K562 (cell line): ENCODE data around the gene ETS2. TPM values are rescaled to one million over a fixed set of nuclear protein-coding genes. Genes with fewer than 3 reads are reported as not detected.

Experiments
- KDM2B ChIP-seq: fragments of 250-450 bp; sonication (Bioruptor Pico); IDR thresholded peaks from 2 replicates; pipeline ENCODE4 v1.8.0; 2021; ENCODE audit warnings: mild to moderate bottlenecking, moderate library complexity
- MAFF ChIP-seq: IDR thresholded peaks from 2 replicates; pipeline ENCODE4 v1.6.1; 2012; ENCODE audit warnings: low read length, improper control_type of control experiment
- PHF8 ChIP-seq: fragments of 200-600 bp; sonication (generic); IDR thresholded peaks from 2 replicates; pipeline ENCODE4 v1.6.1; 2012; ENCODE audit warnings: mixed run types, mild to moderate bottlenecking, inconsistent platforms, low read length, moderate library complexity, borderline replicate concordance
- PKNOX1 ChIP-seq: fragments of 450-650 bp; IDR thresholded peaks from 2 replicates; pipeline ENCODE4 v1.6.1; 2016
- POU5F1 ChIP-seq: fragments of 150-350 bp; IDR thresholded peaks from 2 replicates; pipeline ENCODE4 v1.6.1; 2014; ENCODE audit warnings: borderline replicate concordance, low read length, low read depth, mild to moderate bottlenecking; ENCODE audit not compliant: partially characterized antibody
- SMARCC2 ChIP-seq: fragments of 450-650 bp; IDR thresholded peaks from 2 replicates; pipeline ENCODE4 v1.6.1; 2017; ENCODE audit warnings: antibody characterized with exemption, moderate library complexity, mild to moderate bottlenecking, low read depth
- YY1 ChIP-seq, 3 experiments: IDR thresholded peaks; 2 replicates each; pipeline ENCODE4 v1.6.1; 2011; ENCODE audit warnings: low read length in 2 of 3, mild to moderate bottlenecking in 2 of 3, moderate library complexity in 2 of 3, borderline replicate concordance in 1 of 3, control low read depth in 1 of 3, low read depth in 1 of 3; ENCODE audit not compliant: insufficient read depth in 3 of 3, insufficient replicate concordance in 2 of 3, control insufficient read depth in 1 of 3, insufficient read length in 1 of 3; ENCODE audit errors: extremely low read depth in 1 of 3
- ZFP36 ChIP-seq: fragments of 150-350 bp; IDR thresholded peaks from 2 replicates; pipeline ENCODE4 v1.6.1; 2018; ENCODE audit warnings: low read length, low read depth; ENCODE audit not compliant: partially characterized antibody
- ZNF699 ChIP-seq: fragments of 250-450 bp; sonication (Bioruptor Pico); IDR thresholded peaks from 2 replicates; pipeline ENCODE4 v1.8.0; 2021; ENCODE audit warnings: mild to moderate bottlenecking, moderate library complexity; ENCODE audit not compliant: insufficient replicate concordance
- ZNF830 ChIP-seq: fragments of 250-450 bp; sonication (Bioruptor Pico); IDR thresholded peaks from 2 replicates; pipeline ENCODE4 v1.5.0; 2021; ENCODE audit warnings: mild to moderate bottlenecking
- polyA plus RNA-seq, 8 experiments: library from polyadenylated mRNA; depleted of rRNA in 4 of 8; stranded (reverse) in 5 of 8; unstranded in 3 of 8; fragments of >200 nt; fragmentation: Nextera tagmentation in 2 of 8; fragmentation: Illumina TruSeq in 1 of 8; extraction: Ambion mirVana in 2 of 8; extraction: Trizol in 1 of 8; gene quantifications; 2 replicates each; pipeline versions ENCODE4 v1.2.1 to v1.2.3, GENCODE V29; 2011 to 2014; ENCODE audit warnings: inconsistent platforms in 1 of 8, missing spikeins in 1 of 8
- total RNA-seq, 7 experiments: library from RNA; depleted of rRNA in 6 of 7; stranded (reverse); fragments of >200 nt in 6 of 7; fragmentation: Illumina TruSeq in 2 of 7; extraction: Trizol in 2 of 7; gene quantifications; 2 replicates each; pipeline versions ENCODE4 v1.2.1 to v1.2.3, GENCODE V29; 2011 to 2021; ENCODE audit warnings: low replicate concordance in 1 of 7
- TF ChIP-seq, protein P1 (sequence below): fragments of 450-650 bp; formaldehyde crosslinking; IDR thresholded peaks from 2 replicates; pipeline ENCODE4 v1.4.0; 2020; ENCODE audit warnings: mild to moderate bottlenecking, moderate library complexity

The ETS2 gene
- total and polyA plus RNA-seq, 9 of the 15 experiments (the other 6 are each of a cell fraction or from before 2014, with no cell fraction given) = 1.7 to 24.4 (median 12.2) TPM

GRCh38 chr21:38805328-38806152 lies at the start of gene ETS2 (continued):
- peak; percentile 2; the same call in 1 of the 2 replicates for TF ChIP-seq KDM2B (CRISPR knock-in tag)
- no peak for TF ChIP-seq ZNF699 (CRISPR knock-in tag)
- TF ChIP-seq POU5F1 = no peak
- 0 out of 2 replicates have a peak, but pooled peaks have one; percentile 32 for TF ChIP-seq ZNF830
- TF ChIP-seq SMARCC2 = no peak
- no peak for TF ChIP-seq MAFF
- TF ChIP-seq PKNOX1 = peak; percentile 92
- peak; percentile 65; the same call in 1 of the 2 replicates for TF ChIP-seq PHF8
- TF ChIP-seq ZFP36 = peak; percentile 31
- TF ChIP-seq, protein P1, sequence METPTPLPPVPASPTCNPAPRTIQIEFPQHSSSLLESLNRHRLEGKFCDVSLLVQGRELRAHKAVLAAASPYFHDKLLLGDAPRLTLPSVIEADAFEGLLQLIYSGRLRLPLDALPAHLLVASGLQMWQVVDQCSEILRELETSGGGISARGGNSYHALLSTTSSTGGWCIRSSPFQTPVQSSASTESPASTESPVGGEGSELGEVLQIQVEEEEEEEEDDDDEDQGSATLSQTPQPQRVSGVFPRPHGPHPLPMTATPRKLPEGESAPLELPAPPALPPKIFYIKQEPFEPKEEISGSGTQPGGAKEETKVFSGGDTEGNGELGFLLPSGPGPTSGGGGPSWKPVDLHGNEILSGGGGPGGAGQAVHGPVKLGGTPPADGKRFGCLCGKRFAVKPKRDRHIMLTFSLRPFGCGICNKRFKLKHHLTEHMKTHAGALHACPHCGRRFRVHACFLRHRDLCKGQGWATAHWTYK (CRISPR knock-in tag) = peak; percentile 42; the same call in 1 of the 2 replicates
- TF ChIP-seq YY1 (IDR thresholded peaks at IDR 0.05; ENCODE audit: borderline replicate concordance in 1 of 3, control insufficient read depth in 1 of 3, extremely low read depth in 1 of 3, insufficient read depth in 3 of 3, insufficient read length in 1 of 3, insufficient replicate concordance in 2 of 3, low read depth in 1 of 3, low read length in 2 of 3) = peak in 1 of 3 experiments; percentile 26
